ENCODE data around the gene ADGRB3. TPM values are rescaled to one million over a fixed set of nuclear protein-coding genes. Genes with fewer than 3 reads are reported as not detected.

ADGRB3 gene
- total and polyA plus RNA-seq, 2 donors (not counting 3 experiments of a cell fraction or from before 2014, with no cell fraction given): not detected

GRCh38 chr6:68726992-68727391 is 91.9 kb downstream of the ADGRB3 start:
- Histone ChIP-seq H3K36me3 (ENCODE audit: control insufficient read depth in 2 of 2, extremely low read depth in 1 of 2, insufficient read depth in 2 of 2, low read length in 2 of 2) (no peaks in the 10 kb centered on the region), H3K4me3 (replicated peaks in 1 of 3; ENCODE audit: insufficient read depth in 1 of 3, low read depth in 1 of 3, low read length in 3 of 3) (no peak overlapping the region), H4K20me1 (replicated peaks; ENCODE audit: control insufficient read depth, extremely low read depth, insufficient read depth, low read length) (no peaks in the 10 kb centered on the region), H3K27ac (ENCODE audit: insufficient read depth, low read depth, low read length) (no peak overlapping the region), H3K9me3 (replicated peaks; ENCODE audit: control insufficient read depth, insufficient read depth, low read length) (no peaks in the 10 kb centered on the region), H3K4me2 (ENCODE audit: insufficient read depth, low read length) (no peak overlapping the region), H3K27me3 (ENCODE audit: control insufficient read depth in 2 of 2, insufficient read depth in 2 of 2, low read length in 2 of 2) (no peaks in the 10 kb centered on the region), H2AFZ (ENCODE audit: low read depth, low read length) (no peak overlapping the region), H3K9me1 (replicated peaks; ENCODE audit: control insufficient read depth, extremely low read depth, insufficient read depth, low read length) (no peaks in the 10 kb centered on the region), H3K79me2 (ENCODE audit: control insufficient read depth, insufficient read depth, low read length) (no peaks in the 10 kb centered on the region), H3K9ac (replicated peaks; ENCODE audit: extremely low read depth, insufficient read depth, low read length) (no peak overlapping the region), H3K4me1 (ENCODE audit: control insufficient read depth, extremely low read depth, insufficient read depth, low read length) (no peaks in the 10 kb centered on the region)
- DNase-seq (ENCODE audit: low read depth, low spot score) (no peak), FAIRE-seq (no peak)
- BruUV-seq (replicated peaks): no TSS peak
- dilution Hi-C loops (cut with MboI; ENCODE audit: extremely low pct_ligation_motif_present, low sequenced_read_pairs): no loop called here
- ChIA-PET CTCF (no interaction called here), POLR2A (no interaction called here)
- TF ChIP-seq FOS (IDR thresholded peaks at IDR 0.05; ENCODE audit: borderline replicate concordance, insufficient read depth, low read length): no peak
- TF ChIP-seq CTCF (IDR thresholded peaks at IDR 0.05; ENCODE audit: extremely low read depth in 1 of 2, insufficient read depth in 1 of 2, low read depth in 1 of 2, low read length in 2 of 2): no peak
- intact Hi-C loops (cut with micrococcal nuclease): no loop called here

- no peak for DNase-seq (ENCODE audit: low read depth, low spot score)
- dilution Hi-C loops (cut with MboI; ENCODE audit: extremely low pct_ligation_motif_present, low sequenced_read_pairs) (no loop called here), intact Hi-C loops (cut with micrococcal nuclease) (no loop called here)
These were observed 92.6 kb downstream of the ADGRB3 start for GRCh38 chr6:68727699-68728098.

More at GRCh38 chr6:68727699-68728098, 92.6 kb downstream of the ADGRB3 start:
- Histone ChIP-seq H3K9me3 (replicated peaks; ENCODE audit: control insufficient read depth, insufficient read depth, low read length) (no peaks in the 10 kb centered on the region), H3K36me3 (ENCODE audit: control insufficient read depth in 2 of 2, extremely low read depth in 1 of 2, insufficient read depth in 2 of 2, low read length in 2 of 2) (no peaks in the 10 kb centered on the region), H3K27me3 (ENCODE audit: control insufficient read depth in 2 of 2, insufficient read depth in 2 of 2, low read length in 2 of 2) (no peaks in the 10 kb centered on the region), H3K4me3 (replicated peaks in 1 of 3; ENCODE audit: insufficient read depth in 1 of 3, low read depth in 1 of 3, low read length in 3 of 3) (no peak overlapping the region), H2AFZ (ENCODE audit: low read depth, low read length) (no peak overlapping the region), H3K4me2 (ENCODE audit: insufficient read depth, low read length) (no peak overlapping the region), H3K4me1 (ENCODE audit: control insufficient read depth, extremely low read depth, insufficient read depth, low read length) (no peaks in the 10 kb centered on the region), H3K27ac (ENCODE audit: insufficient read depth, low read depth, low read length) (no peak overlapping the region), H3K79me2 (ENCODE audit: control insufficient read depth, insufficient read depth, low read length) (no peaks in the 10 kb centered on the region), H3K9ac (replicated peaks; ENCODE audit: extremely low read depth, insufficient read depth, low read length) (no peak overlapping the region), H4K20me1 (replicated peaks; ENCODE audit: control insufficient read depth, extremely low read depth, insufficient read depth, low read length) (no peaks in the 10 kb centered on the region), H3K9me1 (replicated peaks; ENCODE audit: control insufficient read depth, extremely low read depth, insufficient read depth, low read length) (no peaks in the 10 kb centered on the region)
- no TSS peak for BruUV-seq (replicated peaks)
- POLR2A ChIA-PET: no interaction called here
- CTCF ChIA-PET: no interaction called here
- TF ChIP-seq POLR2AphosphoS5 (IDR thresholded peaks at IDR 0.05; ENCODE audit: insufficient read depth, low read depth, low read length): no peak
- no peak for FAIRE-seq
